H1 (cell line): Measurements from ENCODE around the gene CPNE4. TPM values are rescaled to one million over a fixed set of nuclear protein-coding genes. Genes with fewer than 3 reads are reported as not detected.

Source experiments
- CTCF ChIA-PET: fragments of 300-600 bp; sonication (Branson Sonifier 250); formaldehyde crosslinking; loops from one replicate; lab custom pipeline; 2021; ENCODE audit not compliant: partially characterized antibody; lab: Charles Lee
- POLR2A ChIA-PET: fragments of 300-600 bp; sonication (Branson Sonifier 250); formaldehyde crosslinking; loops from one replicate; lab custom pipeline; 2021; ENCODE audit warnings: inconsistent platforms; ENCODE audit not compliant: partially characterized antibody; lab: Charles Lee
- DNase-seq, 2 experiments: peaks; one replicate each; pipeline versions ENCODE4 v3.0.0 to v3.0.0-alpha.2; 2010 to 2022; ENCODE audit warnings: low spot score in 2 of 2, low read depth in 1 of 2, mixed read lengths in 1 of 2
- FAIRE-seq: peaks from 2 replicates; lab custom pipeline; 2011; peaks lifted over from hg19 to GRCh38; lab: Jason Lieb, UNC
- H2AFZ ChIP-seq: 2 replicates; pipeline ENCODE4 v1.8.1; 2012; ENCODE audit warnings: low read length, inconsistent platforms
- H2AK5ac ChIP-seq: 2 replicates; pipeline ENCODE4 v1.6.1; 2013; ENCODE audit warnings: low read depth, low read length
- H2BK120ac ChIP-seq: replicated peaks from 2 replicates; pipeline ENCODE3; 2013; ENCODE audit warnings: low read depth, low read length, inconsistent platforms
- H2BK12ac ChIP-seq: 2 replicates; pipeline ENCODE4 v1.6.1; 2013; ENCODE audit warnings: low read depth, low read length
- H2BK15ac ChIP-seq: 2 replicates; pipeline ENCODE4 v1.6.1; 2013; ENCODE audit warnings: low read length
- H2BK20ac ChIP-seq: 2 replicates; pipeline ENCODE4 v1.6.1; 2013; ENCODE audit warnings: low read length
- H2BK5ac ChIP-seq: 2 replicates; pipeline ENCODE4 v1.6.1; 2013; ENCODE audit warnings: low read depth, low read length
- H3K14ac ChIP-seq: 2 replicates; pipeline ENCODE4 v1.6.1; 2013; ENCODE audit warnings: inconsistent platforms; ENCODE audit not compliant: insufficient read length
- H3K18ac ChIP-seq: 2 replicates; pipeline ENCODE4 v1.6.1; 2013; ENCODE audit warnings: low read length; ENCODE audit errors: extremely low read depth
- H3K23ac ChIP-seq: 2 replicates; pipeline ENCODE4 v1.6.1; 2013; ENCODE audit warnings: inconsistent platforms; ENCODE audit not compliant: insufficient read length
- H3K23me2 ChIP-seq: 2 replicates; pipeline ENCODE4 v1.6.1; 2013; ENCODE audit warnings: low read depth, low read length
- H3K27ac ChIP-seq: 2 replicates; pipeline ENCODE4 v1.6.1; 2011; ENCODE audit warnings: low read depth, low read length, inconsistent platforms
- H3K27me3 ChIP-seq, 4 experiments: replicated peaks in 1 of 4; 1 replicate in 1 of 4; 2 replicates in 3 of 4; pipeline versions ENCODE4 v1.6.1 to v1.8.1; 2011 to 2013; ENCODE audit warnings: low read length in 3 of 4, mild to moderate bottlenecking in 3 of 4, inconsistent platforms in 2 of 4, mixed read lengths in 2 of 4, moderate library complexity in 1 of 4; ENCODE audit not compliant: control insufficient read depth in 3 of 4, insufficient read depth in 3 of 4; ENCODE audit errors: extremely low read depth in 1 of 4
- H3K36me3 ChIP-seq, 4 experiments: 2 replicates each; pipeline versions ENCODE4 v1.6.1 to v1.8.1; 2011 to 2013; ENCODE audit warnings: mild to moderate bottlenecking in 4 of 4, low read length in 3 of 4, moderate library complexity in 2 of 4, control low read depth in 1 of 4, inconsistent platforms in 1 of 4; ENCODE audit not compliant: insufficient read depth in 4 of 4, control insufficient read depth in 2 of 4
- H3K4ac ChIP-seq: replicated peaks from 2 replicates; pipeline ENCODE3; 2013; ENCODE audit warnings: low read length, low read depth, mixed read lengths, inconsistent platforms; ENCODE audit not compliant: insufficient read length
- H3K4me1 ChIP-seq, 4 experiments: replicated peaks in 1 of 4; 1 replicate in 1 of 4; 2 replicates in 3 of 4; pipeline versions ENCODE4 v1.6.1 to v1.8.1; 2011 to 2013; ENCODE audit warnings: low read length in 3 of 4, inconsistent platforms in 2 of 4, mixed read lengths in 1 of 4; ENCODE audit not compliant: insufficient read depth in 4 of 4, control insufficient read depth in 3 of 4
- H3K4me2 ChIP-seq, 2 experiments: 2 replicates each; pipeline versions ENCODE4 v1.6.1 to v1.8.1; 2011 to 2013; ENCODE audit warnings: low read depth in 2 of 2, low read length in 2 of 2, control low read depth in 1 of 2, inconsistent platforms in 1 of 2, mild to moderate bottlenecking in 1 of 2; ENCODE audit not compliant: insufficient read depth in 1 of 2
- H3K4me3 ChIP-seq, 4 experiments: fragments of 200-600, 300-600 bp in 1 of 4; sonication (generic), shearing (Covaris generic), sonication (Bioruptor Twin) in 1 of 4; 2 replicates each; pipeline versions ENCODE4 v1.5.1 to v1.8.1; 2011 to 2016; ENCODE audit warnings: low read length in 4 of 4, low read depth in 3 of 4, control low read depth in 2 of 4, inconsistent platforms in 2 of 4, mild to moderate bottlenecking in 2 of 4, mixed read lengths in 1 of 4, moderate library complexity in 1 of 4; ENCODE audit not compliant: insufficient read depth in 2 of 4; ENCODE audit errors: extremely low read depth in 1 of 4
- H3K56ac ChIP-seq: replicated peaks from 2 replicates; pipeline ENCODE3; 2013; ENCODE audit warnings: low read depth, mild to moderate bottlenecking, mixed read lengths, low read length, inconsistent platforms; ENCODE audit not compliant: insufficient read length
- H3K79me1 ChIP-seq: 2 replicates; pipeline ENCODE4 v1.6.1; 2013; ENCODE audit warnings: low read depth, low read length, control low read depth
- H3K79me2 ChIP-seq, 2 experiments: 2 replicates each; pipeline versions ENCODE4 v1.6.1 to v1.8.1; 2012 to 2013; ENCODE audit warnings: low read length in 2 of 2, mild to moderate bottlenecking in 2 of 2, inconsistent platforms in 1 of 2; ENCODE audit not compliant: insufficient read depth in 2 of 2, control insufficient read depth in 1 of 2
- H3K9ac ChIP-seq, 4 experiments: replicated peaks in 1 of 4; 1 replicate in 1 of 4; 2 replicates in 3 of 4; pipeline versions ENCODE4 v1.6.1 to v1.8.1; 2011 to 2013; ENCODE audit warnings: low read depth in 3 of 4, low read length in 3 of 4, control low read depth in 2 of 4, mild to moderate bottlenecking in 2 of 4, moderate library complexity in 2 of 4, inconsistent platforms in 1 of 4; ENCODE audit errors: extremely low read depth in 1 of 4
- H3K9me3 ChIP-seq, 2 experiments: 2 replicates each; pipeline versions ENCODE4 v1.6.1 to v1.8.1; 2012 to 2013; ENCODE audit warnings: mild to moderate bottlenecking in 2 of 2, moderate library complexity in 2 of 2, control low read depth in 1 of 2, inconsistent platforms in 1 of 2, low read depth in 1 of 2, low read length in 1 of 2, mixed read lengths in 1 of 2; ENCODE audit not compliant: insufficient read depth in 2 of 2
- H4K20me1 ChIP-seq, 2 experiments: replicated peaks in 1 of 2; 2 replicates each; pipeline versions ENCODE3 to v1.8.1; 2011 to 2013; ENCODE audit warnings: inconsistent platforms in 2 of 2, low read length in 2 of 2, mild to moderate bottlenecking in 1 of 2; ENCODE audit not compliant: insufficient read depth in 2 of 2, control insufficient read depth in 1 of 2
- H4K5ac ChIP-seq: 2 replicates; pipeline ENCODE4 v1.6.1; 2013; ENCODE audit warnings: low read length, low read depth, mixed read lengths, inconsistent platforms; ENCODE audit not compliant: insufficient read length
- H4K8ac ChIP-seq: 2 replicates; pipeline ENCODE4 v1.8.0; 2013; ENCODE audit warnings: mild to moderate bottlenecking, moderate library complexity, low read length, inconsistent platforms; ENCODE audit not compliant: insufficient read depth; ENCODE audit errors: extremely low read depth
- H4K91ac ChIP-seq: replicated peaks from 2 replicates; pipeline ENCODE3; 2013; ENCODE audit warnings: low read length, mixed read lengths, inconsistent platforms; ENCODE audit not compliant: insufficient read length
- ASH2L ChIP-seq: fragments of 200-600, 300-600 bp; sonication (generic); IDR thresholded peaks from one replicate; pipeline ENCODE4 v1.7.1; 2017; ENCODE audit warnings: low read length
- BRCA1 ChIP-seq: IDR thresholded peaks from 2 replicates; pipeline ENCODE4 v1.6.1; 2012; ENCODE audit warnings: low read depth, low read length, improper control_type of control experiment
- CREB1 ChIP-seq: IDR thresholded peaks from 2 replicates; pipeline ENCODE4 v1.6.1; 2012; ENCODE audit warnings: inconsistent platforms
- HDAC6 ChIP-seq: IDR thresholded peaks from one replicate; pipeline ENCODE4 v1.7.1; 2012; ENCODE audit warnings: low read depth, mild to moderate bottlenecking, inconsistent platforms, low read length, moderate library complexity
- KDM4A ChIP-seq: IDR thresholded peaks from one replicate; pipeline ENCODE4 v1.7.1; 2012; ENCODE audit warnings: low read depth, mild to moderate bottlenecking, moderate library complexity, low read length, inconsistent platforms; ENCODE audit not compliant: severe bottlenecking
- NANOG ChIP-seq: IDR thresholded peaks from 2 replicates; pipeline ENCODE4 v1.6.1; 2011; ENCODE audit warnings: low read length, low read depth, mild to moderate bottlenecking, inconsistent platforms; ENCODE audit not compliant: insufficient read depth, poor library complexity, severe bottlenecking
- SP1 ChIP-seq: IDR thresholded peaks from 2 replicates; pipeline ENCODE4 v1.6.1; 2011; ENCODE audit warnings: low read depth, low read length
- TEAD4 ChIP-seq: IDR thresholded peaks from 2 replicates; pipeline ENCODE4 v1.6.1; 2012; ENCODE audit warnings: low read depth, low read length, inconsistent platforms, mixed read lengths
- WGBS, 2 experiments: shearing (Covaris generic) in 1 of 2; methylation state at CpG; one replicate each; pipeline versions ENCODE4 v1.1.6 to v1.1.7; 2013 to 2015; ENCODE audit warnings: low lambda C conversion rate in 2 of 2, mixed read lengths in 2 of 2, inconsistent platforms in 1 of 2, low coverage in 1 of 2, missing lambda C conversion rate in 1 of 2; ENCODE audit not compliant: insufficient replicate concordance in 2 of 2, insufficient coverage in 1 of 2, insufficient read length in 1 of 2; ENCODE audit errors: extremely low coverage in 1 of 2, missing lambda C conversion rate in 1 of 2; 5-methylcytosine and 5-hydroxymethylcytosine counted together
- long read RNA-seq, 2 experiments: library from RNA in 1 of 2; library from capped mRNA in 1 of 2; stranded (forward); transcript quantifications; one replicate each; pipeline ENCODE4 v2.0.0, GENCODE V29; 2021; ENCODE audit warnings: inconsistent platforms in 1 of 2
- polyA minus RNA-seq, 3 experiments: library from RNA; depleted of rRNA, polyadenylated mRNA; stranded (reverse); fragments of >200 nt; gene quantifications; 1 replicate in 2 of 3; 2 replicates in 1 of 3; pipeline ENCODE4 v1.2.3, GENCODE V29; 2011
- polyA plus RNA-seq, 7 experiments: library from polyadenylated mRNA; depleted of rRNA in 3 of 7; stranded (reverse) in 5 of 7; unstranded in 2 of 7; fragments of >200 nt in 5 of 7; fragments of 200-250 nt in 2 of 7; gene quantifications; 1 replicate in 5 of 7; 2 replicates in 1 of 7; 4 replicates in 1 of 7; pipeline versions ENCODE4 v1.2.1 to v1.2.3, GENCODE V29; 2011 to 2013; ENCODE audit warnings: missing spikeins in 2 of 7, mixed read lengths in 2 of 7
- total RNA-seq: library from RNA; stranded (reverse); fragmentation: NEBNext Ultra II Directional; extraction: Animal tissue kit (Norgen Biotek cat#: 25700); gene quantifications from 2 replicates; pipeline ENCODE4 v1.2.1, GENCODE V29; 2021

CPNE4 gene
- total RNA-seq (1.9 and 3.8 TPM in 2 replicates), polyA plus RNA-seq (2011; rRNA removed) (0.82 TPM in 2 replicates), polyA minus RNA-seq (2011; rRNA and poly(A)+ RNA removed) (4.4 and 7.1 TPM in 2 replicates)
- polyA plus RNA-seq (2011; cell fraction: cytosol; rRNA removed): 1.2 TPM
- 1.9 TPM for polyA plus RNA-seq (2011; cell fraction: nucleus; rRNA removed)
- polyA plus RNA-seq (2012, experiment 1 of 2): 2.8 to 4.3 TPM (median 3.3 TPM) in 4 replicates
- polyA plus RNA-seq (2012, experiment 2 of 2): 1.4 TPM
- polyA plus RNA-seq (2013, experiment 1 of 2): 1.3 TPM
- 0.85 TPM for polyA plus RNA-seq (2013, experiment 2 of 2)
- 0.88 TPM for polyA minus RNA-seq (2011; cell fraction: cytosol; rRNA and poly(A)+ RNA removed)
- polyA minus RNA-seq (2011; cell fraction: nucleus; rRNA and poly(A)+ RNA removed): 6.2 TPM
- long read RNA-seq, experiment 1, full-length matches to known transcripts: 1 of 2 reads
- long read RNA-seq, experiment 1, partial matches to known transcripts: 0 of 2 reads
- long read RNA-seq, experiment 1, other reads (novel, unspliced or antisense): 1 of 2 reads
- long read RNA-seq, experiment 2, full-length matches to known transcripts: 1 of 3 reads
- long read RNA-seq, experiment 2, partial matches to known transcripts: 0 of 3 reads
- long read RNA-seq, experiment 2, other reads (novel, unspliced or antisense): 2 of 3 reads

- Histone ChIP-seq H2AK5ac (no peak within 1 kb of the TSS), H3K56ac (no peak within 1 kb of the TSS), H3K4ac (no peak within 1 kb of the TSS), H2AFZ (peak within 1 kb of the TSS; percentile 95), H3K4me1 (no peaks in the 10 kb centered on the region; a peak in 2 of 7 replicates), H4K91ac (no peak within 1 kb of the TSS), H3K27ac (no peak within 1 kb of the TSS), H3K79me1 (no peaks in the 10 kb centered on the region; the same call in 1 of the 2 replicates), H3K23ac (no peak within 1 kb of the TSS), H3K18ac (no peak within 1 kb of the TSS), H3K79me2 (no peaks in the 10 kb centered on the region), H2BK20ac (no peak within 1 kb of the TSS), H2BK5ac (0 out of 2 replicates have a peak within 1 kb of the TSS, but pooled peaks have one; percentile 11), H3K23me2 (peaks cover 16% of the 10 kb centered on the region), H3K9me3 (no peaks in the 10 kb centered on the region), H3K27me3 (peaks cover 0 to 20% (median 8%) of the 10 kb centered on the region in 4 experiments; a peak in 6 of 7 replicates), H3K4me3 (peak within 1 kb of the TSS; percentile 46 to 79 (median 70)), H4K8ac (no peak within 1 kb of the TSS; the same call in 1 of the 2 replicates), H3K36me3 (no peaks in the 10 kb centered on the region), H3K14ac (no peak within 1 kb of the TSS), H3K4me2 (peak within 1 kb of the TSS; percentile 90 to 93), H2BK120ac (no peak within 1 kb of the TSS), H4K5ac (no peak within 1 kb of the TSS), H3K9ac (no peak within 1 kb of the TSS), H4K20me1 (no peaks in the 10 kb centered on the region), H2BK12ac (no peak within 1 kb of the TSS; the same call in 1 of the 2 replicates), H2BK15ac (no peak within 1 kb of the TSS)
- DNase-seq (peak; percentile 77 to 100), FAIRE-seq (no peak)
- CTCF ChIA-PET: interaction anchor here (0.7 to 3.8 kb wide), 33 partner anchors 15 to 531 kb away, joined by 3 to 39 read pairs (median 3); no protein-coding TSS in a partner anchor
- POLR2A ChIA-PET: interaction anchor here (1.3 kb wide), 1 partner anchor 486 kb away, joined by 3 read pairs; no protein-coding TSS in a partner anchor
- 6% methylated on average over 49 of the region's 49 CpGs; no CpG with 5 or more reads in 1 of the 2 experiments for WGBS, 2 experiments
- 0 out of 2 replicates have a peak, but pooled peaks have one; percentile 2 for TF ChIP-seq TEAD4
- no peak for TF ChIP-seq HDAC6
- peak; percentile 67 for TF ChIP-seq KDM4A
- TF ChIP-seq SP1: peak; percentile 45; the same call in 1 of the 2 replicates
- peak; percentile 78 for TF ChIP-seq CREB1
- TF ChIP-seq NANOG: peak; percentile 15
- TF ChIP-seq BRCA1: 0 out of 2 replicates have a peak, but pooled peaks have one; percentile 17
- TF ChIP-seq ASH2L: peak; percentile 92
Observed at GRCh38 chr3:132034486-132035464, at the start of gene CPNE4. Gene CPNE4, minus strand, starts transcription at chr3:132035014.
